ENCODE data around the gene TXK.

Gene TXK

GRCh38 chr4:48163746-48164145, 29.7 kb upstream of the TXK start:
- H3K9me3 ChIP-seq (ENCODE audit: insufficient read depth, low read depth, low read length), result no peaks in the 10 kb centered on the region
- H3K9ac ChIP-seq (ENCODE audit: low read depth, low read length, poor library complexity, severe bottlenecking), result no peak overlapping the region
- H2AFZ ChIP-seq (ENCODE audit: low read length), result no peak overlapping the region
- no peaks in the 10 kb centered on the region for H3K9me2 ChIP-seq (replicated peaks; ENCODE audit: low read depth, low read length)
- H3K36me3 ChIP-seq (ENCODE audit: insufficient read depth, low read length), result peaks cover 95% of the 10 kb centered on the region; the same call in 1 of the 2 replicates
- no peak for TF ChIP-seq CTCF (conservative IDR thresholded peaks at IDR 0.05; ENCODE audit: low read length)
- no peak for TF ChIP-seq EZH2phosphoT487 (IDR thresholded peaks at IDR 0.05; ENCODE audit: borderline replicate concordance)
- H3K79me2 ChIP-seq (ENCODE audit: insufficient read depth, low read length), result no peaks in the 10 kb centered on the region
- H3K4me1 ChIP-seq (ENCODE audit: insufficient read depth, low read length, poor library complexity, severe bottlenecking), result no peaks in the 10 kb centered on the region
- no peak overlapping the region for H3K4me2 ChIP-seq (ENCODE audit: low read depth, low read length, poor library complexity, severe bottlenecking)
- H3K27me3 ChIP-seq (ENCODE audit: insufficient read depth, low read length, poor library complexity, severe bottlenecking), result no peaks in the 10 kb centered on the region
- no peaks in the 10 kb centered on the region for H3F3A ChIP-seq (ENCODE audit: low read depth)
- no peak overlapping the region for H3K4me3 ChIP-seq (ENCODE audit: low read length, poor library complexity, severe bottlenecking)
- H4K20me1 ChIP-seq (ENCODE audit: insufficient read depth, low read length, poor library complexity, severe bottlenecking), result no peaks in the 10 kb centered on the region

DNA sequence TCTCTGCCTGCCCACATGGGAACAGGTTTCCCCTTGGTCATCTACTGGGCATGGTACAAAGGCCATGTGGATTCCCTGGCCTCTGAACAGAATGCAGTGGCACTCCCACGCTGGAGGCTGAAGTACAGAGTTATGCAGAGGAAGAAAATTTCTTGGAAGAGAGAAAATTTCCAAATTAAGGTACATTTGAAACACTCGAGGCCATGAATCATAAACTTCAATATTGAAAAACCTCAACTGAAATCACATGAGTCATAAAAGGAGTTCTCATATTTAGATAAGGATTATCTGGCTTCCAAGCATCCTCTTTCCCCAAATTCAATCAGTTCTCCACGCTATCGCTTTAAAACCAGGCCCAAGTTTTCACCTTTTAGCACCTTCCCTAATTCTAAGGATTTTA, 28.1 kb upstream of the TXK start:
- Histone ChIP-seq H3F3A (ENCODE audit: low read depth) (no peaks in the 10 kb centered on the region), H3K9me3 (ENCODE audit: insufficient read depth, low read depth, low read length) (no peaks in the 10 kb centered on the region), H4K20me1 (ENCODE audit: insufficient read depth, low read length, poor library complexity, severe bottlenecking) (no peaks in the 10 kb centered on the region), H3K79me2 (ENCODE audit: insufficient read depth, low read length) (no peaks in the 10 kb centered on the region), H3K4me2 (ENCODE audit: low read depth, low read length, poor library complexity, severe bottlenecking) (no peak overlapping the region), H3K27me3 (ENCODE audit: insufficient read depth, low read length, poor library complexity, severe bottlenecking) (no peaks in the 10 kb centered on the region), H3K4me1 (ENCODE audit: insufficient read depth, low read length, poor library complexity, severe bottlenecking) (no peaks in the 10 kb centered on the region), H3K36me3 (ENCODE audit: insufficient read depth, low read length) (peaks cover 95% of the 10 kb centered on the region), H2AFZ (ENCODE audit: low read length) (no peak overlapping the region), H3K9me2 (replicated peaks; ENCODE audit: low read depth, low read length) (no peaks in the 10 kb centered on the region), H3K9ac (ENCODE audit: low read depth, low read length, poor library complexity, severe bottlenecking) (no peak overlapping the region), H3K4me3 (ENCODE audit: low read length, poor library complexity, severe bottlenecking) (no peak overlapping the region)
- no peak for TF ChIP-seq CTCF (conservative IDR thresholded peaks at IDR 0.05; ENCODE audit: low read length)
- TF ChIP-seq EZH2phosphoT487 (IDR thresholded peaks at IDR 0.05; ENCODE audit: borderline replicate concordance), result no peak

GRCh38 chr4:48157271-48157670, 23.2 kb upstream of the TXK start:
- no peak for TF ChIP-seq CTCF (conservative IDR thresholded peaks at IDR 0.05; ENCODE audit: low read length)
- no peak for TF ChIP-seq EZH2phosphoT487 (IDR thresholded peaks at IDR 0.05; ENCODE audit: borderline replicate concordance)
- H4K20me1 ChIP-seq (ENCODE audit: insufficient read depth, low read length, poor library complexity, severe bottlenecking), result no peaks in the 10 kb centered on the region
- H3F3A ChIP-seq (ENCODE audit: low read depth), result no peaks in the 10 kb centered on the region
- H3K9ac ChIP-seq (ENCODE audit: low read depth, low read length, poor library complexity, severe bottlenecking), result no peak overlapping the region
- no peaks in the 10 kb centered on the region for H3K27me3 ChIP-seq (ENCODE audit: insufficient read depth, low read length, poor library complexity, severe bottlenecking)
- H3K9me2 ChIP-seq (replicated peaks; ENCODE audit: low read depth, low read length), result no peaks in the 10 kb centered on the region
- H3K4me3 ChIP-seq (ENCODE audit: low read length, poor library complexity, severe bottlenecking), result no peak overlapping the region
- no peak overlapping the region for H2AFZ ChIP-seq (ENCODE audit: low read length)
- H3K79me2 ChIP-seq (ENCODE audit: insufficient read depth, low read length), result no peaks in the 10 kb centered on the region
- no peak overlapping the region for H3K4me2 ChIP-seq (ENCODE audit: low read depth, low read length, poor library complexity, severe bottlenecking)
- H3K4me1 ChIP-seq (ENCODE audit: insufficient read depth, low read length, poor library complexity, severe bottlenecking), result no peaks in the 10 kb centered on the region
- H3K9me3 ChIP-seq (ENCODE audit: insufficient read depth, low read depth, low read length), result peaks cover 9% of the 10 kb centered on the region; the same call in 1 of the 2 replicates
- peaks cover 93% of the 10 kb centered on the region for H3K36me3 ChIP-seq (ENCODE audit: insufficient read depth, low read length)
